GM19452 (cell line): ENCODE results near the gene KIF3B.
"Not testable (repeated sequence)": the region's sequence is repeated elsewhere in the genome, so short reads cannot be mapped to it uniquely, and the experiment has no call there.

Experiments used
- ATAC-seq: cut with Tn5 transposase; IDR thresholded peaks from one replicate; pipeline ENCODE4 v1.9.1; 2021; ENCODE audit not compliant: unreplicated experiment

The KIF3B gene

DNA sequence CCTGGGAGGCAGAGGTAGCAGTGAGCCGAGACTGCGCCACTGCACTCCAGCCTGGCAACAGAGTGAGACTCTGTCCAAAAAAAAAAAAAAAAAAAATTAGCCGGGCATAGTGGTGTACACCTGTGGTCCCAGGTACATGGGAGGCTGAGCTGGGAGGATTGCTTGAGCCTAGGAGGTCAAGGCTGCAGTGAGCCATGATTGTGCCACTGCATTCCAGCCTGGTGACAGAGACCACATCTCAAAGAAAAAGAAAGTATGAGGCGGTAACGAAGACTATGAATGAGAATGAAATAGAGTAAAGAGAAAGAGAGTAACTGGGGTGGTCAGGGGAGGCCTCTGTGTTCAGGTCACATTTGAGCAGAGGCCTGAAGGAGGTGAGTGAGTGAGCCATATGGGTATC lies 31.2 kb upstream of the KIF3B start:
- not testable (repeated sequence) for ATAC-seq

DNA sequence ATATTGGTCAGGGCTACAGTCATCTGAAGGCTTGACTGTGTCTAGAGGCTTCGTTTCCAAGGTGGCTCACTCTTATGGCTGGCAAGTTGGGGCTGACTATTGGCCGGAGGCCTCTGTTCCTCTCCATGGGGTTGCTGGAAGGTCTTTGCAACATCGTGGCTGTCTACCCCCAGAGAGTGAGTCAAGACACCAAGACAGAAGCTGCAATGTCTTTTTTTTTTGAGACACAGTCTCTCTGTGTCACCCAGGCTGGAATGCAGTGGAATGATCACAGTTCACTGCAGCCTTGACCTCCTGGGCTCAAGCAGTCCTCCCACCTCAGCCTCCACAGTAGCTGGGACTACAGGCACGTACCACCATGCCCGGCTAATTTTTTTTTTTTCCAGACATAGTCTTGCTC lies 29.4 kb upstream of the KIF3B start:
- no peak for ATAC-seq

DNA sequence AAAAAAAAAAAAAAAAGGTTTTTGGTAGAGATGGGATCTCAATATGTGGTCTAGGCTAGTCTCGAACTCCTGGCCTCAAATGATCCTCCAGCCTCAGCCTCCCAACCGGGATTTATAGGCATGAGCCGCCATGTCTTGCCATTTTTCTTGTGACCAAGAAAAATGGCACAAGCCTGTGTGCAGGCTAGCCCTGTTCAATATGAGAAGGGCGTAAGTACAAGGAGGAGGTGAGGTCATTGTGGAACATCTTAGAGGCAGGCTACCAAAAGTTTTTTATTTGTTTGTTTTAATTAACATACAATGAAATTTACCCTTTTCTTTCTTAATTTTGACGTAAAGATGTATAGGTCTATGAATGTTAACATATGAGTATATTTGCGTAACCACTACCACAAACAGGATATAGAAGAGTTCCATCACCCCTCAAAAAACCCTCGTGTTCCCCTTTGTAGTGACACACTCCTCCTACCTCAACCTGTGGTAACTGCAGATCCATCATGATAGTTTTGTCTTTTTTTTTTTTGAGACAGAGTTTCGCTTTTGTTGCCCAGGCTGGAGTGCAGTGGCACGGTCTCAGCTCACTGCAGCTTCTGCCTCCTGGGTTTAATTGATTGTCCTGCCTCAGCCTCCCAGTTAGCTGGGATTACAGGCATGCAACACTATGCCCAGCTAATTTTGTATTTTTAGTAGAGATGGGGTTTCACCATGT lies 28.3 kb upstream of the KIF3B start:
- no peak for ATAC-seq

- ATAC-seq, result no peak
These were observed 26.0 kb upstream of the KIF3B start for GRCh38 chr20:32251470-32251869.

GRCh38 chr20:32252189-32252588 lies 25.3 kb upstream of the KIF3B start:
- ATAC-seq, result no peak

GRCh38 chr20:32260973-32261372 lies 16.5 kb upstream of the KIF3B start:
- not testable (repeated sequence) for ATAC-seq

GRCh38 chr20:32261644-32262043 lies 15.8 kb upstream of the KIF3B start:
- no peak for ATAC-seq

DNA sequence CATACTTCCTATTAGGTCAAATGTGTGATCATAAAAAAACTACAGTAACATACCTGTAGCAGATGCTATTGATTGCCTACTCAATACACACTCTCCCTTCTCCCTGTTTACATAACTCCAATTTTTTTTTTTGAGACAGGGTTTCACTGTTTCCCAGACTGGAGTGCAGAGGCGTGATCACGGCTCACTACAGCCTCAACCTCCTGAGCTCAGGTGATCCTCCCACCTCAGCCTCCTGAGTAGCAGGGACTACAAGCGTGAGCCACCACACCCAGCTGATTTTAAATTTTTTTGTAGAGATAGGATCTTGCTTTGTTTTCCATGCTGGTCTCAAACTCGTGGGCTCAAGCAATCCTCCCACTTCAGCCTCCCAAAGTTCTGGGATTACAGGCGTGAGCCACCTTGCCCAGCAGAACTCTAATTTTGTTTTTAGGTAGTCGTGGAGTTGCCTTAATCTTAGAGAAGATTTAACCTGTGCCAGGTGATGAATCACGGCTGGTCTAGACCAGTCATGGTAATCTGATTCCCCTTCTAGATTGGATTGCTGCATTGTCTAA lies 14.0 kb upstream of the KIF3B start:
- ATAC-seq, result no peak

DNA sequence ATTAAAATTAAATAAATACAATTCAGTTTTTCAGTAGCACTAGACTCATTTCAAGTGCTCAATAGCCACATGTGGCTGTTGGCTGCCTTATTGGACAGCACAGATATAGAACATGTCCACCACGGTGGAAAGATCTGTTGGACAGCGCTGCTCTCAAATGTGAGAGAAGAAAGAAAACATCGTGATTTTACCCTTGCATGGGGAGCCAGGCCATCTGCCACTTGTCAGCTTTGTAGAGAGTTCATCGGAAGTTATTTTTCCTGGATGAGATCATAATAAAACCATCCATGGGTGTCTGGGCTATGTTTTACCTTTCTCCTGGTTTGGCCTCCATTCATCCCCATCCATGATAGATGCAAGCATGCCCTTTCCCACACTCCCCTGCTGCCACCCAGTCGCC lies 5.8 kb upstream of the KIF3B start:
- ATAC-seq, result no peak

DNA sequence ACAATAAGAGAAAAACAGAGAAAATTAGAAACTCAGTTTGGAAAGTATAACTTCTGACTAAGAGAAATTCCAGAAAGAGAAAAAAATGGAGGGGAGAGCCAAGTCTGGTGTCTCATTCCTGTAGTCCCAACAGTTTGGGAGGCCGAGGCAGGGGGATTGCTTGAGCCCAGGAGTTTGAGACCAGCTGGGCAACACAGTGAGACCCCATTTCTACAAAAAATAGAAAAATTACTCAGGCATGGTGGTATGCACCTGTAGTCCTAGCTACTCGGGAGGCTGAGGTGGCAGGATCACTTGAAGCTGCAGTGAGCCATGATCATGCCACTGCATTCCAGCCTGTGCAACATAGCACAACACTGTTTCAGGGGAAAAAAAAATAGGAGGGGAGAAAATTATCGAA lies 3.1 kb upstream of the KIF3B start:
- no peak for ATAC-seq

DNA sequence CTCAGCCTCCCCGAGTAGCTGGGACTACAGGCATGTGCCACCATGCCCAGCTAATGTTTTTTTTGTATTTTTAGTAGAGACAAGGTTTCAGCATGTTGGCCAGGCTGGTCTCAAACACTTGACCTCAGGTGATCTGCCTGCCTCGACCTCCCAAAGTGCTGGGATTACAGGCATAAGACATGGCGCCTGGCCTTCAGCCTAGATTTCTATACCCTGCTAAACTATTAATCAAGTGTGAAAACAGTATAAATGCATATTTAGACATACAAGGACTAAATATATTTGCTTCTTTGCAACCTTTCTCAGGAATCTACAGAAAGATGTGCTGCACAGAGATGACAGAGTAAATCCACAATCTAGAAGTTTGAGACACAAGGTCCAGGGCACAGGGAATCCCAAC lies 2.3 kb upstream of the KIF3B start:
- ATAC-seq, result not testable (repeated sequence)

DNA sequence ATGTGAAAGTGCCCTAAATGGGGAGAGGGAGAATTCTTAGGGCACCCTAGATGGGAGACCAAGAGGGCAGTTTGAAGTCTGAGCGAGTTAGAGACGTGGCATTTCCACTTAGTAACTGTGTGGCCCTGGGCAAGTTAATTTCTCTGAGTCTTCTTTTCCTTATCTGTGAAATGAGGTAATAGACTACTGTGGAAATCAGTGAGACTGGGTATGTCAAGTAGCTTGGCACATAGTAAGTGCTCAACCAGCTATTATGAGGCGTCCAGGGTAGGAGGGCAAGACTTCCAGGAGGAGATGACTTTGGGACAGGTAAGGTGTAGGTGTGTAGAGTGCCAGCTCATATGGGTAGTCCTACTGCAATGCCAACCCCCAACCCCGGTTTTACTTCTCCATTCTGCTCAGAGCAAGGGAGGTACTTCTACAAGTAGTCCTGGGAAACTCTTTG lies 770 bp downstream of the KIF3B start:
- peak; percentile 68 for ATAC-seq

GRCh38 chr20:32281711-32282110 lies 4.3 kb downstream of the KIF3B start:
- no peak for ATAC-seq

GRCh38 chr20:32282461-32282860 lies 5.0 kb downstream of the KIF3B start:
- no peak for ATAC-seq

- peak; percentile 29 for ATAC-seq
These were observed 7.7 kb downstream of the KIF3B start for GRCh38 chr20:32285082-32285620.

GRCh38 chr20:32285621-32286371 lies 8.3 kb downstream of the KIF3B start:
- peak; percentile 71 for ATAC-seq

- ATAC-seq, result no peak
These were observed 9.8 kb downstream of the KIF3B start for GRCh38 chr20:32287231-32287638.

DNA sequence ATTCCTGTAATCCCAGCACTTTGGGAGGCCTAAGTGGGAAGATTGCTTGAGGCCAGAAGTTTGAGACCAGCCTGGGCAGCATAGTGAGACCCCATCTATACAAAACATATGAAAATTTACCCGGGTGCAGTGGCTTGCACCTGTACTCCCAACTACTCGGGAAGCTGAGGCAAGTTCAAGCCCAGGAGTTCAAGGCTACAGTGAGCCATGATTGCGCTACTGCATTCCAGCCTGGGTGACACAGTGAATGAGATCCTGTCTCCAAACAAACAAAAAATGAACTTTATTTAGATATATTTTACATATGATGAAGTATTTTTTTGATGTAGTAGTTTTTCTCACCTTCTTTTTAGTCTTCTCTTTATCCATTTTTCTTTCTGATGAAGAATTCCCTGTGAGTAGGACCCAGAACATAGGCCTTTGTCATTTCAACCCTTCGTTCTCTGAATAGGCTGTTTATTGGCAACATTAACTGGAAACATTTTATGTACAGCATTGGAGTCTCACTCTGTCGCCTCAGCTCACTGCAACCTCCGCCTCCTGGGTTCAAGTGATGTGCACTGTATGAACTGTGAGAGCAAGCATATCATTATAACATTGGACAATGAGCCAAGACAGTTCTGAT lies 10.9 kb downstream of the KIF3B start:
- ATAC-seq, result no peak

DNA sequence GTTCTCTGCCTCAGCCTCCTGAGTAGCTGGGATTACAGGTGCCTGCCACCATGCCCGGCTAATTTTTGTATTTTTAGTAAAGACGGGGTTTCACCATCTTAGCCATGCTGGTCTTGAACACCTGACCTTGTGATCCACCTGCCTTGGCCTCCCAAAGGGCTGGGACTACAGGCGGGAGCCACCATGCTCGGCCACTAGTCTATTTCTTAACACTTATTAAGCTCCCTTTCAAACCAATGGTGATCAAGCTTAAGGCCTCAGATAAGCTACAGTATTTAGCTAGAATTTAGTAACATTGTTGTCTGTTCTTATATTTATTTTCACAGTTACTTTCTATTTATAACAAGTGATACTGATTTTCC lies 11.8 kb downstream of the KIF3B start:
- ATAC-seq, result not testable (repeated sequence)

- no peak for ATAC-seq
These were observed 12.4 kb downstream of the KIF3B start for GRCh38 chr20:32289661-32290431.

GRCh38 chr20:32291166-32291565 lies 13.7 kb downstream of the KIF3B start:
- ATAC-seq, result no peak
